Hematopoietic multipotent progenitor cell treated with erythropoietin and hydrocortisone succinate and interleukin-3 and kit ligand, for 8 days (in vitro differentiated cells): ENCODE measurements around the gene MGA.
A peak's percentile ranks its signal among the peaks of the same experiment; 100 is the strongest.
"Not testable (repeated sequence)": the region's sequence is repeated elsewhere in the genome, so short reads cannot be mapped to it uniquely, and the experiment has no call there.

Source experiments
- DNase-seq: peaks from one replicate; pipeline ENCODE4 v3.0.0-alpha.2; 2015

Gene MGA

DNA sequence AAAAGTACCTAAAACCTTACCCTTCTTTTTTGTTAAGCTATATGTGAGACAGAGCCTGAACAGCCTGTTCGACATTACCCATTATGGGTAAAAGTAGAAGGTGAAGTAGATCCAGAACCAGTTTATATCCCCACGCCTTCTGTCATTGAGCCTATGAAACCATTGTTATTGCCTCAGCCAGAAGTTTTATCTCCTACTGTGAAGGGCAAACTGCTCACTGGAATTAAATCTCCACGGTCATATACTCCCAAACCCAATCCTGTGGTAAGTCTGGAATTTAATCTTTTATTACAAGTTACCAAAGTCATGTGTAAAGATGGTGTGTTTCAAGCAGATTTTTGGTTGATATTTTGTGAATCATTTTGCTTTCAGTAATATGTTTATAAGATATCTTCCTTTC, 66.9 kb downstream of the MGA start:
- no peak for DNase-seq

DNA sequence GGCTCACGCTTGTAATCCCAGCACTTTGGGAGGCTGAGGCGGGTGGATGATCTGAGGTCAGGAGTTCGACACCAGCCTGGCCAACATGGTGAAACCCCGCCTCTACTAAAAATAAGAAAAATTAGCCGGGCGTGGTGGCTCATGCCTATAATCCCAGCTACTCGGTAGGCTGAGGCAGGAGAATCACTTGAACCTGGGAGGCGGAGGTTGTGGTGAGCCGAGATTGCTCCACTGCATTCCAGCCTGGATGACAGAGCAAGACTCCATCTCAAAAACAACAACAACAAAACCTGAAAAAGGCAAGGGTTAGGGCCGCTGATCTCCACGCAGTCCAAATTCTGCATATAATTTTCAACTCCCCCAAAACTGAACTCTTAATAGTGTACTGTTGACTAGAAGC, 67.9 kb downstream of the MGA start:
- DNase-seq, result not testable (repeated sequence)

DNA sequence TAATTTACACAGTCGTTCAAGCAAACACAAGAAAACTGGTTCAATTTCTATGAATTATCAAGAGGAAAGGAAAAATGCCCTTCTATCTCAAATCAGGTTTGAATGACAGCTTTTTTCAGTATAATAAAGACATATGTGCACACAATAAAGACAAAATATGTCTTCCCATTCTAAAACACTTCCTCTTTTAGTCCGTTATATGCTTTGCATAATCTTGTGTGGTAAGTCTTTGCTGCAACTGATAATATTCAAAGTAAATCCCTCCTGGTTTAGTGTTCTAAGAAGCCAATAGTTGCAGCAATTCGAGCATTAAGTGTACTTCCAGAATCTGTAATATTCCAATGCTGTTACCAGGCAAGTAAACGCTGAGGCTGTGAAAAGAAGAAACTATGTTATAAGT, 70.3 kb downstream of the MGA start:
- peak; percentile 45 for DNase-seq

GRCh38 chr15:41732483-41732882, 72.3 kb downstream of the MGA start:
- DNase-seq, result no peak

GRCh38 chr15:41734079-41734478, 73.9 kb downstream of the MGA start:
- DNase-seq, result no peak

- no peak for DNase-seq
Measured at GRCh38 chr15:41735046-41735445, 74.8 kb downstream of the MGA start.

- DNase-seq, result not testable (repeated sequence)
Measured at GRCh38 chr15:41735492-41735891, 75.3 kb downstream of the MGA start.

GRCh38 chr15:41746802-41747201, 86.6 kb downstream of the MGA start:
- DNase-seq, result no peak

GRCh38 chr15:41756198-41756597, 96.0 kb downstream of the MGA start:
- peak; percentile 9 for DNase-seq

- DNase-seq, result peak; percentile 80
Measured at GRCh38 chr15:41772720-41773331, 112.6 kb downstream of the MGA start.

- no peak for DNase-seq
Measured at GRCh38 chr15:41773332-41773728, 113.1 kb downstream of the MGA start.

DNA sequence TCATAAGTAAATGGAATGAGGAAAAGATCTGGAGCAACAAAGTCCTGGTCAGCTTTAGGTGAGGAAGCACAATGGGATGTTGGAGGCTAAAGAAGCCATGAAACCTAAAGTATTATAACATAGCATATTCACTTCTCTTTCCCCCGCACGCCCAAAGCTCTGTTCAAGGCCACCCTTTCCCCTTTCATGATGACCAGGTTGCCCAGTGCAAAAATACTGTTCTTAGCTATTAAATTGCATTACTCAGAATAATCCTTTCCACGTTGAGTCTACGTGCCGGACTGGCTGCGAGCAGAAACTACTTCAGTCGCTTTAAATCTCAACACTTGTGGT, 113.5 kb downstream of the MGA start:
- DNase-seq, result no peak

GRCh38 chr15:41774062-41774881, 114.1 kb downstream of the MGA start, which contains the start of gene MAPKBP1:
Gene MAPKBP1 (plus strand): TSS chr15:41774484. CDS start chr15:41775276, 792 bp downstream.
- DNase-seq, result peak; percentile 97

GRCh38 chr15:41774882-41775417, 114.7 kb downstream of the MGA start:
- no peak for DNase-seq

GRCh38 chr15:41775651-41776050, 115.4 kb downstream of the MGA start:
- DNase-seq, result no peak

GRCh38 chr15:41777421-41777973, 117.3 kb downstream of the MGA start:
- DNase-seq, result no peak

DNA sequence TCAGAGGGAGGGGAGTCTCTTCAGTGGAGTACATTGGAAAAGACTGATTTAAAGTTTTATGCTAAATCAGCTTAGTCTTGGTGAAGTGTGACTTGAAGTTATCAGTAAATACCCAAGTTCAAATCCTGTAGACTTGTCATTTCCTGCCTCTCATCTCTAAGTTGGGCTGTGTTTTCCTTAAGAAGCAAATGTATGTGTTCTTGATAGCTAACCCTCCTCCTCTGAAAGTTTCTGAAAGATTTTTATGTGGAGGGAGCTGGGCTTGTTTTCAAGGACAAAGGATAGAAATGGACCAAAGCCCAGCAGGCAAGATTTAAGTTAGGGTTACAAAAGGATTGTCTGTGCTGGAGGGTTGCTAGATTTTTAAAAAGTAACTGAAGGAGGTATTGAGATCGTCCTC, 118.3 kb downstream of the MGA start:
- DNase-seq, result no peak

GRCh38 chr15:41779662-41780157, 119.5 kb downstream of the MGA start:
- DNase-seq, result no peak

DNA sequence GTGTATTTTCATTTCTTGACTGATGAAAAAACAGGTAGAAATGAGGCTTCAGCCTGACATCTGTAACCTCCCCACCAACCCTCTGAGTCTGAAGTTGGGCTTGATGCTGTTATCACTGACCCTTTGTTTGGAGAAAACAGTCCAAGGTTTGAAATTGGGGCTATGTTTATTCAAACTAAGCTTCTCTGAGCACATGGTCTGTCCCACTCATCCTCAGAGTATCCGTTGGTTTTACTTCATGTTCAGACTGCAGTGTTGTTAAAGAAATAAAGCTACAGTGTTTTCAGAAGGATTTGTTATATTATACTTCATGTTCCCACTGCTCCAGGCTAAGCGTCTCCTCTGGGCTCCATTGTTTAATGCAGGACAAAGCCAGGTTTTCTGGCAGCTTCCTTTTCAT, 120.1 kb downstream of the MGA start:
- DNase-seq, result no peak

- DNase-seq, result no peak
Measured at GRCh38 chr15:41780727-41781126, 120.5 kb downstream of the MGA start.

GRCh38 chr15:41782371-41783282, 122.4 kb downstream of the MGA start:
- DNase-seq, result no peak

GRCh38 chr15:41783296-41783695, 123.1 kb downstream of the MGA start:
- no peak for DNase-seq

DNA sequence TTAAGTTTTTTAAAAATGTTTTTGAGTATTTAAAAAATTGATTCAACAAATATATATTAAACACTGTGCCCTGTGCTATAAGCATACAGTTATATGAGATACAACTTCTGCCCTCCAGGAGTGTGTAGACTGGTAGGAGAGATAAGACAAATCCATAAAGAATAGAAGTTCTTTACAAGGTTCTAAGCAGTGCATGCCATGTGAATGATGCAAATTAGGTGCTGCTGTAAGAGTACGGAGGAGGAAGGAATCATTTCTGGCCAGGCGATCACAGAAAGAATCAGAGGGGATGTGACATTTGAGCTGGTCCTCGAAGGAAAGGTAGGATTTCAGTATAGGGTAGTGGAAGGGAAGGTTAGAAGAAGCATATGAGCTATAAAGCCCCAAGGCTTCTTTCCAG, 128.1 kb downstream of the MGA start:
- no peak for DNase-seq
